Measurements from ENCODE around the gene SGMS1.

SGMS1 gene

DNA sequence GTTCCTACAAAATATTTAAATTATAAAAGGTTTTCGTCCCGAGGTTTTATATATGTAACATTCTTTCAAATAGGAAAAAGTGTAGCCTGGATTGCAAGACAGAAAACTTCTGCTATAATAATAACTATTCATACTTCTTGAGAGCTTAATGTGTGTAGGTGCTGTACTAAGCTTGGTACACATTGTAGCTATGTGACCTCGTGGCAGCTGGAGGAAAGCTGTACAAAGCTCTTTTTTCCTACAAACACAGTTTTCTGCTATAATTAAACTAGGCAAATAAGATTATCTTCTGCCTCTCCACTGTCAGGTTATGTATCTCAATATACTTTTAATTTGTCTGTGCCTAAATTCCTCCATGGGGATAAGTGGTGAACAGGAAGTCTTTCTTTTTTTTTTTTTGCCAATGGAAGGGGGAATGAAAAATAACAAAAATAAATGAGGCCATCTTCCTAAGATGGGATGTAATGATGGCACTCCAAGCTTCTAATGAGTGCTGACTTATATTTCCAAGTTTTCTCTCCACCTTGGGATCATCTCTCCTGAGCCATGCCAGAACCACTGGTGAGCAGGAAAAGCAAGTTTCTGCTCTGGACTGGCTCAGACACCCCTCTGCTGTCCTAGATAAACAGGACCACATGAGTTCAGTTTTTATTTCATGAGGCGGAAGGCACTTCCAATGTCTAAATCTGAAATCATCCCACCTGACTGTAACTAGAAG is 9.9 kb downstream of the SGMS1 start:
- no peak for DNase-seq (ENCODE audit: extremely low read depth in 1 of 2, low read depth in 1 of 2)

DNA sequence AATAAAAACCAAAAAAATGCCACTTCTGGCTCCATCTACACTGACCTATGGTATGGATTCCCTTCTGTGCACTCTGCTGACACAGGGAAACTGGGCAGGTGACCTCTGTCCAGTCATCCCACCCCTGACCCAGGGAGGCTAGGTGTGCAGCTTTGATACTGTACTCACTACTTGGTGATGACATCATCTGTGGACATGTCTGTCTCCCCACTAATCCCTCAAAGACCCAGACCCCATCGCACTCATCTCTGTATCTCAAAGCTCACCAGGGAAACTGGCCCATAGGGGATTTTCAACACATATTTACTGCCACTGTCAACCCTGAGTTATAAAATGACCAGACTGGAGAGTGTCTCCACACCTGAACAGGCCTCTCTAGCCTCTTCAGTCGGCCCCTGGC is 10.6 kb downstream of the SGMS1 start:
- no peak for DNase-seq (ENCODE audit: extremely low read depth in 1 of 2, low read depth in 1 of 2)

DNA sequence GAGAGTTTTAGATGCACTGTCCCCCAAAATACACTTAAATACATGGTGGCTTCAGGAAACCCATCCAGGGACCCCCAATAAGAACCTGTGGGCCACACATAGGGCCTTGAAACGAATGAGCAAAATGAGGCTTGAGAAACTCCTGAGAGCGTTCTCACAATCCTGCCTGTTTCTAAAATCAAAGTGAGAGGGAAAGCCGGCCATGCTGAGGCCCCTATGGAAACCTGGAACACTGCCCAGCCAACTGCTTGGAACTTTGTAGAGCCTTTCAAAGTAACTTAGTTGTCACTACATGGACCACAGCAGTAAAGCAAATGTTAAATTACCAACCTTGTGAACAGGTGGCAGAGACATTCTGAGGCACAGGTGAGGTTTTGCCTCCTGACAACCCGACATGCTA is 13.4 kb downstream of the SGMS1 start:
- DNase-seq (ENCODE audit: extremely low read depth in 1 of 2, low read depth in 1 of 2) = no peak

DNA sequence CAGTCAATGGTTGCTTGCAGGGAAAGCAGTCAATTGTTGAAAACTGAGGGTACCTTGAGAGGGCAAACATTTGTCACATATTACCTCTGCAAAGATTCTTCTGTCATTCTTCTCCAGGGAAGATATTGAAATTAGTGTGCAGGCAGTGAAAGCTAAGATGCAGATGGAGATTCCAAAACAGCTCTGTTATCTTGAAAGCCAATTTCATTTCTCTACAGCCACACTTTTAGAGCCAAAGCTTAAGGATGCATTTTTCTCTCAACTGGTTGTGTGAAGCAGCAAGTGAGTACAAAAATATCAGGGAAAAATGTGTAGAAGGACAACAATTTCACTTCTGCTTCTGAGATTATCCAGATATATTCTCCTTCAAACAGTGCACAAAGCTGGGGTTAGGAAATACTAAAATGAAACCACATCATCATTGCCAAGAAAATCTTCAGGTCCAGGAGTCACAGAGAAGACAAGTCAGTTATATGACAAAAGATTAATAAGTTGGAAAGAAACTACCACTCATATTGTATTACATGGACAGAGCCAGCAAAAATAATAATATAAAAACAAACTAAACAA is 16.3 kb downstream of the SGMS1 start:
- DNase-seq (ENCODE audit: extremely low read depth in 1 of 2, low read depth in 1 of 2) = no peak

DNA sequence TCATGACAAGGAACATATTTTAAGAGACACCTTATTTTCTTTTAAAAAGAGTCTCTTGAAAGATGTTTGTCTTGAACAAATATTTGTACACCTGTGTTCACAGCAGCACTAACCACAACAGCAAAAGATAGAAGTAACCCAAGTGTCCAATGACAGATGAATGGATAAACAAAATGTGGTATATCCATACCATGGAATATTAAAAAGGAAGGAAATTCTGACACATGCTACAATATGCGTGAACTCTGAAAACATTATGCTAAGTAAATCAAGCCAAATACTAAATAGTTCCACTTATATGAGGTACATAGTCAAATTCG is 17.8 kb downstream of the SGMS1 start:
- no peak for DNase-seq (ENCODE audit: extremely low read depth in 1 of 2, low read depth in 1 of 2)

DNA sequence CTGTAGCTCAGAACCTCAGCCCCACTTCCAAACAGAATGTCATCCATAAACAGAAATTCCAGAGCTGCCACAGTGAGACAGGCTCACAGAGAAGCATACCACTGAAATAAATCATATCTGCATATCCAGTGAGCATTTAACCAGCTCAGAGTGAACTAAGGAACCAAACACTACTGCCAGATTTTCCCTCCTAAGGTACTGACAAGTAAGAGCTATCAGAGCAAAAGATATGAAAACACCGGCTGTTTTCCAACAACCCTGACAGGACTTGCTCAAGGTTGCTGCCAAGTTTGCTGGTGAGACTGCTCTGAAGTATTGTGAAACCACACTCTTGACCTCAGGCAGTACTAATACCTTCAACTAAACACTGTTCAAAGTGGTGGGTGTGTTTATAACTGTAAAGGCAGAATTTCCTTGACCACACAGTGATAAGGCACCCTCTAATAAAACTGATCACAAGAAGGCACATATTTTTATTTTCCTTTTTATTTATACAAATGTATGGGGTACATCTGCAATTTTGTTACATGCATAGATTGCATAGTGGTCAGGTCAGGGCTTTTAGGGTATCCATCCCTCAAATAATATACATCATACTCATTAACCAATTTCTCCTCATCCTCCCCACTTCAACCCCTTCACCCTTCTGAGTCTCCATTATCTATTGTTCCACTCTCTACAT is 18.3 kb downstream of the SGMS1 start:
- DNase-seq (ENCODE audit: extremely low read depth in 1 of 2, low read depth in 1 of 2) = no peak

DNA sequence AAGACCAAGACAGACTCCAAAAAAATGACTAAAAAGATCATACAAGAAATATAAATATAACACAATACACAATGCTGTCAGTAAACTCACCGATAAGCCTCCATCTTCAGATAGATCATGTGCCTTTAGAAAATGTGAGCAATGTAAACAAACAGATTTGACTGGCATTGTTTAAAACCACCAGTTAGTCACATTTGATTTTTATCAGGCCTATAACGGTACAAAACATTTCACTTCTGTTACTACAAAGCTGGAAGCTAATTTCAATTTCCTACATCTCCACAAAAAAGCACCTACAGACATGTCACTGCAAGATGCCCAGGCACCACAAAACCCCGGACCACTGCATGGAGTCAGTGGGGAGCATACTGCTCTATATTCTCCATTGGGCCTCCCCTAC is 18.9 kb downstream of the SGMS1 start:
- DNase-seq (ENCODE audit: extremely low read depth in 1 of 2, low read depth in 1 of 2) = no peak

DNA sequence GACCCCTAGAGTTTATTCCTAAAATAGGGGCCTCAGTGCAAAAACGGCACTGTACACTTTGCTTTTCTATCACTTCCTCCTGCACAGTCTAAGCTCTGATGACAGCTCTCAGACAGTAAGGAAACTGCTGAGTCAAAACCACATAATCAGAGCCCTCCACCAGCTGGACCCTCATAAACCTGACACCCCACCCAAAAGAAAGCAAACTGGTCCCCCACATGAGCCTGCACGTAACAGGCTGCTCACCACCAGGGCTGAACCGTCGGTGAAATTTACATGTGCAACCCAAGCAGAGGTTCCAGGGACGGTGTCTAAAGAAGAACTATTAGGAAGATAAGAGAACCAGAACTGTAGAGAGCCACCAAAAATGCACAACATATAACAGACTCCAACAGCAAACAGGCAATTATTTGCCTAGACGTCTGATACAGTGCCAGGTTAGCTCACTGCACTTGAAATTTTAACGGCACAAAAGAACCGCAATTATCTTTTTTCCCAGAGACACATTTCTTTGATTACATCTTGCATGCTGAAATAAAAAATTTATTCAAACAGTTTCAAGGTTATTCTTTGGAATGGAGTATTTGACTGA is 19.6 kb downstream of the SGMS1 start:
- DNase-seq (ENCODE audit: extremely low read depth in 1 of 2, low read depth in 1 of 2) = no peak

DNA sequence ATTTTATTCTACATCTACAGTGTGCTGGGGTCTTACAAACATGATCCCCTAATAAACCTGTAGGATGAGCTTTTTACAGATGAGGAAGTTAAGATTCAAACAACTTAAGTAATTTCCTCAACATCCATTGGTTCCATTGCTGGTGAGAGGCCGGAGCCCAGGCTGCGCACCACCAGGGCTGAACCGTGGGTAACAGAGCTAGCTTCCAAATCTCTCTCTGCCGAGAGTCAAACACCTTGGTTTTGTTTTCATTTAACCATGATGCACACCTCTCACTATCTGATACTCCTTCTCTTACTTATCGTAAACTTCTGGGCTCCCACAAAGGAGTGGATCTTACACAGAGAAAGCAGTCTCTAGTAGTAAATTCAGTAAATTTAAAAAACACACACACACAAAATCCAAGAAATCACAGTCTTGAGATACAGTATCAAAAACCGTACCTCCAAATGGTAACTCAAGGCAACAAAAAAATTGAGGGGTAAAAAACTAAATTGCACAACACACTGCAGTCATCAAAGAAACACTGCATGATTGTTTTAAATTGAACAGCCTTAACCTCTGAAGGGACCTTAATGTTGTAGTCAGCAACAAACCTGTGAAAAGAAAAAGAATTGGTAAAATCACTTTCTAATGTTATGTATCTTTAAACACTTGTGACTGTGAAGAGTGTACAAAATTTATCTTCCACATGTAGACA is 20.5 kb downstream of the SGMS1 start:
- no peak for DNase-seq (ENCODE audit: extremely low read depth in 1 of 2, low read depth in 1 of 2)

DNA sequence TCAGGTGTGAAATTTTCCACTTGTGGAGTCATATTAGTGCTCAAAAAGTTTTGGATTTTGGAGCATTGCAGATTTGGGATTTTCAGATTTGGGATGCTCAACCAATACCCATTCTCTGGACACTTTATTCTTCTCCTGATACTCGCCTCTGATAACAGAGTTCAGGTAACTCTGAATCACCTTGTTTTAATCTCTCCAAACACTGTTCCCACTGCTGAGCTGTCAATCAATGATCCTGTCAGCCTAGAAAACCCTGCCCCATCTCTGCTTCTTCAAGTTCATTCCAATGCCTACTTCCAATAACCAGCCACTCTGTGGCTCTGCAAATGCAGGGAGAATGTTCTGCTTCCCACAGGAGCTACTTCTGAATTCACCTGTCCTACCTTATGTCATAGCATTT is 21.8 kb downstream of the SGMS1 start:
- DNase-seq (ENCODE audit: extremely low read depth in 1 of 2, low read depth in 1 of 2) = no peak

DNA sequence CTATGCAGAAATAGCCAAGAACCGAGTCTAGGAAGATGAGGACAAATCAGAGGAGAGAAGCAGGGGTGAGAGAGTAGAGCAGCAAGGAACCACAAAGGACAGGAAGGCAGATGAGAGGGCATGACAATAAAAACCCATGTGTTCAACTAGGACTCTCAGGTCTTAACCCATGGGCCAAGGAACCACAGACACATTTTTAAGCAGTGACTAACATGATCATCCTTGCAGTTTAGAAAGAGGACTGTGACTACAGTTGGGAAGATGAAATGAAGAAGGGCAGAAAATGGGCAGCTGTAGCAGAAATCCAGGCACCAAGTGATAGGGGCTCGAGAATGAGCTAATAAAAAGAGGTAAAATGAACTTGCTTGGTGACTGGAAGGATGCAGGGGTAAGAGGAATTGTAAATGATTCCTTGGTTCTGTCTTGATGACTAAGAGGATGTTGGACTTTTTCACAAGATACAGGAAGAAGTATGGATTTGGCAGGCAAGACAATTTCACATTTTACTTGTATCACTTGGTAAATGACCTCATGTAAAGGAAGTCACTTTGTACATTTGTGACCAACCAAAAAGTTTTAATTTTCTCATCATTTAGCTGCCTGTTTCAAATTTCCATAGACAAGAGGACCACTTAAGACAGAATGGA is 22.8 kb downstream of the SGMS1 start:
- DNase-seq (ENCODE audit: extremely low read depth in 1 of 2, low read depth in 1 of 2) = no peak

DNA sequence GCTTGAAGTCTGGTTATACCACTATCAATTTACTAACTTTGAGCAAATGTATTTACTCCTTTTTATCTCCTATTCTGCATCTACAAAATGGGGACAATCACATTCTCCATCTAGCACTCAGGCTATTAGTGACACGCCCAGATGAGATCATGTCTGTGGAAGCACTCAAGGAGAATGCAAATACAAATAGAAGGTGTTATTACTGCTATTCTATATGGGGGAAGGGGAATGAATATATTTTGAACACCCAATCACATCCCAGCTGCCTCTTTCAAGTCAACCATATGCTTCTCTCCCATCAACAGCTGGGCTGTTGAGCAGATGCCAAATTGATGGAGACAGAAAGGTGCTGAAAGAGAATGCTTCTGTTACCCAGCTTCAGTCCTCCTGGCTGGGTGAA is 23.5 kb downstream of the SGMS1 start:
- no peak for DNase-seq (ENCODE audit: extremely low read depth in 1 of 2, low read depth in 1 of 2)

DNA sequence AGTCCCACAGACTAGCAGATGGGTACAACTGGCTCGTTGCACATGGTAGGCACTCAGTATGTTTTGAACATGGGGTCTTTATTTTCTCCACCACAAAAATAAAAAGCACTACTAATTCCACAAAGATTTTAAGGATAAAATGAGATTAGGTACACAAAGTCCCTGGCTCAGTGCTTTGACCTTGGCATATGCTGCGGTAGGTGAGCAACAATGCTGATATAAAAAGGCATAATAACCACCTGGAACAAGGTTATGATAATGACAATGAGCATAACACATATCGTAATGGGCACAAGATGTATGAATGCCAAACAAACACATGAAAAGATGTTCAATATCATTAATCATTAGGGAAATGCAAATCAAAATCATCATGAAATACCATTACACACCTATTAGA is 26.9 kb downstream of the SGMS1 start:
- no peak for DNase-seq (ENCODE audit: extremely low read depth in 1 of 2, low read depth in 1 of 2)

DNA sequence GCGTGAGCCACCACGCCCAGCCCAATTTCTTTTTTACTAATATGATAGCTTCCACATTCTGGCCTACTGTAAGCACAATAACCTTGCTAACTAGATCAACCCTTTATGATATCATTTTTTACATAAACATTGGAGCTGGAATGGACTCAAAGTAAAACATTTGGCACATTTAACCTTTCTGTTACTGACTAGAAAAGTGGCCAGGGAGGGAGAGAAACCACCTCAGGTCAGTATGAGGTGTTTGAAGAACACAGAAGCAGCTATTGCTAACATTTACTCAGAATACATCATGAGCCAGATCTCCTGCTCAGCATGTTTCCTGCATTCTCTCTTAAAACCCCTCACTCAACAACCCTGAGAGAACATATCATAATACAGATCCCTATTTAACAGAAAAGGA is 27.3 kb downstream of the SGMS1 start:
- no peak for DNase-seq (ENCODE audit: extremely low read depth in 1 of 2, low read depth in 1 of 2)

DNA sequence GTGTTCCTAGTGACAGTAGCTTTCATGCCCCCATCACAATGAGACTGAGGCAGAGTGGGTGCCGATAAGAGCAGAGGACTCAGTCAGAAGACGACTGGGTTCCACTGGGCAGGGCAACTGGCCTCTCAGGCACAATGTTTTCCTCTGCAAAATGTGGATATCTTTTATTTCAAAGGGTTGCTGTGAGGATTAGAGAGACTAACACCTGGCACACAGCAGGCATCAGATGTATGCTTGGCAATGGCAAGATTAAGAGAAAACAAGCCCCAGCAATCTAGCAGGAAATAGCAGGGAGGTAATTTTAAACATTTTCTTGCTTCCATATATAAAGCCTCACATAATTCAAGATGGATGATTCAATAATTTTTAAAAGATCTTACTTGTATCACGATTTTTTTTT is 28.0 kb downstream of the SGMS1 start:
- no peak for DNase-seq (ENCODE audit: extremely low read depth in 1 of 2, low read depth in 1 of 2)

DNA sequence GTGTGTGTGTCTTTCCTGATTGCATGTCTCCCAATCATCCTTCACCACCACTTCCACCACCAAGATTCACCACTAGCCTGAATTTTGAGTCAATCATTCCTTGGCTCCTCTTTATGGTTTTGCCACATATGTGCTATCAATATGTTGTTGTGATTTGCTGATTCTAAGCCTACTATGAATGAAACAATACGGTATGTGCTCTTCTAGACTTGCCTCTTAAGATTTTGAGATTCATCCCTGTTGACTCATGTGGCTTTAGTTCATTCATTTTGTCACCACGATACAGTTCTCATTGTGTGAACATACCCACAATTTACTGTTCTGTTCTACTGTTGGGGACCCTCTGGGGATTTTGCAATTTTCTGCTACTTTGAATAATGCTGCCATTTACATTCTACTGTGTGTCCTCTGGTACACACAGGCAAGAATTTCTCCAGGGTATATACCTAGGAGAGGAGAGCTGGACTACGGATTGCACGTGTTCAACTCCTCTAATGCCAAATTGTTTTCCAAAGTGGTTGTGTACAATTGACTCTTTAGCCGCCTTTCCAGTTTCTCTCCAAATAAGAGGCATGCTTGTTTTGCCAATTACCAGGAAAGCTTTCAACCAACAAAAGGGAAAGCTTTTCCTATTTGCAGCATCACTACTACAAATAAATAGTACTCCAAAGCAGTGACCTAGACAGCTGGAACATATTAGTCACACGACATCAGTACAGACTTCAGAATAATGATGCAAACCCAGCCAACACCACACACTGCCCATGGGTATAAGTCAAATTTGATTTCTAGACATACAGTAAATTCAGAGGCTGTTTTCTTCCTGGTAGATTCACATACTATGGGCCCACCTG is 30.0 kb downstream of the SGMS1 start:
- DNase-seq (ENCODE audit: extremely low read depth in 1 of 2, low read depth in 1 of 2) = no peak

DNA sequence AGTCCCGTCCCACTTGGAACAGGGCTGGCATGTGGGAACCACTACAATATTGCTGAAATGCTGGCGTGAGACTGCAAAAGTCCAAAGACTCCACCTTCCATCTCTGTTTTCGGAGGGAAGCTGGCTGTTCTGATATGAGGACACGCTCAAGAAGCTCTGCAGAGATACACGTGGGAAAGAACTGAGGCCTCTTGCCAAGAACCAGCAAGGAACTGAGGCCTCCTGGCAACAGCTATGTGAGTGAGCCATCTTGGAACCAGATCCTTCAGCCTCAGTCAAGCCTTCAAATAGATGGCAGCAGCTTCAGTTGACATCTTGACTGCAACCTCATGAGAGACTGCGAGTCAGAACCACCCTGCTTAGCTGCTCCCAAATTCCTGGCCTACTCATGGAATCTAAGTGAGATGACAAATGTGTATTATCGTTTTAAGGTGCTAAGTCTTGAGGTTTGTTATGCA is 30.8 kb downstream of the SGMS1 start:
- no peak for DNase-seq (ENCODE audit: extremely low read depth in 1 of 2, low read depth in 1 of 2)

DNA sequence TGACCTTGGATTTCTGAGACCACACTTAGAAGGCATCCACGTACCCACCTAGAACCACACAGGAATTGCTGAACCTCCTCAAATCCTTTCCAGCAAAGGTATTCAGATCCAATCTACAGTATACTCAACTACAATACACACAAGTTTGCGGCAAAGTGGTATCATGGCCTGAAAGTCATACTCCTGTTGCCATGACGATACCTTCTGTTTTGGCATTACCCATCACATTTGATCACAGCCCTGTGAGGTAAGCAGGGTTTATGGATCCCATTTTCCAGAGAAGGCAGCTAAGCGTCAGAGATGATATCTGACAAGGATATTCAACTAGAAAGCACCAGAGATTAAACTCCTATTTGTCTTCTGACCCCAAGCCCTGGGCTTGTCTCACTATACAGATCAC is 32.8 kb downstream of the SGMS1 start:
- DNase-seq (ENCODE audit: extremely low read depth in 1 of 2, low read depth in 1 of 2) = no peak

DNA sequence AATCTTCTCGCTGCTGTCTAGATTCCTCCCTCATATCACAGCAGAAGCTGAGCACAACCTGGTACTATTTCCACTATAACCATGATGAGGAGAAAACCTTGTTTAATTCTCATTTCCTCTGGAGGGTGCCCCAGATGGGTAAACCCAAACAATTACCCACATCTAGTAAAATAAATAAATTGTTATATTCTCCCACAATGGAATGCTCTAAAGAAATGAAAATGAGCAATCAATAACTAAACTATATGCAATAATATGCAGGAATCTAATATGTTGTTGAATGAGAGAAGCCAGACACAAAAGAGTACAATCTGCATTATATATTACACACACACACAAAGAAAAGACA is 37.0 kb downstream of the SGMS1 start:
- DNase-seq (ENCODE audit: extremely low read depth in 1 of 2, low read depth in 1 of 2) = no peak
